HepG2 (cell line): ENCODE data around the gene PPP1R9A. TPM values are rescaled to one million over a fixed set of nuclear protein-coding genes. Genes with fewer than 3 reads are reported as not detected.

Source experiments
- ATAC-seq: fragments of 200-7000 bp; cut with Tn5 transposase; 3 replicates; pipeline ENCODE4 v1.9.1; 2020; ENCODE audit warnings: mild to moderate bottlenecking, moderate library complexity
- BruUV-seq: library from RNA; stranded (reverse); fragments of 400-500 nt; replicated peaks from 2 replicates; lab custom pipeline; 2021; lab: Mats Ljungman, UMichigan
- CTCF ChIA-PET: fragments of 300-600 bp; formaldehyde crosslinking; extraction: SDS; loops from one replicate; lab custom pipeline; 2021; ENCODE audit warnings: low total read pairs, inconsistent platforms, low intra/inter-chr PET ratio; lab: Yijun Ruan, JAX
- POLR2A ChIA-PET: fragments of 350-600 bp; sonication (Branson Sonifier 250); formaldehyde crosslinking; loops from one replicate; lab custom pipeline; 2020; ENCODE audit warnings: antibody characterized with exemption, inconsistent platforms; lab: Yijun Ruan, JAX
- DNase-seq: peaks from one replicate; pipeline ENCODE4 v3.0.0-alpha.2; 2015; ENCODE audit warnings: low spot score
- FAIRE-seq: peaks from 3 replicates; lab custom pipeline; 2011; peaks lifted over from hg19 to GRCh38; lab: Jason Lieb, UNC
- H2AFZ ChIP-seq: one replicate; pipeline ENCODE4 v1.6.1; 2011; ENCODE audit warnings: low read length, inconsistent platforms
- H3K27ac ChIP-seq: fragments of 300-600 bp; 3 replicates; pipeline ENCODE4 v1.8.0; 2011; ENCODE audit warnings: mixed run types, mild to moderate bottlenecking, mixed read lengths, low read length, inconsistent platforms; ENCODE audit not compliant: insufficient read depth; ENCODE audit errors: extremely low read length
- H3K27me3 ChIP-seq, 2 experiments: fragments of 200-600 bp in 1 of 2; 2 replicates in 1 of 2; 3 replicates in 1 of 2; pipeline versions ENCODE4 v1.6.0 to v1.8.0; 2011; ENCODE audit warnings: low read length in 2 of 2, mild to moderate bottlenecking in 2 of 2, moderate library complexity in 2 of 2, inconsistent platforms in 1 of 2; ENCODE audit not compliant: insufficient read depth in 2 of 2, control insufficient read depth in 1 of 2
- H3K36me3 ChIP-seq, 2 experiments: fragments of 200-600 bp in 1 of 2; replicated peaks in 1 of 2; 2 replicates in 1 of 2; 3 replicates in 1 of 2; pipeline versions ENCODE4 v1.5.1 to v1.8.0; 2011; ENCODE audit warnings: low read length in 2 of 2, inconsistent platforms in 1 of 2; ENCODE audit not compliant: insufficient read depth in 2 of 2, control insufficient read depth in 1 of 2
- H3K4me1 ChIP-seq: 2 replicates; pipeline ENCODE4 v1.5.1; 2012; ENCODE audit warnings: low read length, inconsistent platforms; ENCODE audit not compliant: insufficient read depth
- H3K4me2 ChIP-seq: 2 replicates; pipeline ENCODE4 v1.6.0; 2011; ENCODE audit warnings: low read depth, low read length, inconsistent platforms
- H3K4me3 ChIP-seq, 3 experiments: fragments of 200-600 bp in 1 of 3; sonication (generic), shearing (Covaris generic) in 1 of 3; replicated peaks in 1 of 3; 2 replicates each; pipeline ENCODE4 v1.5.1; 2011 to 2016; ENCODE audit warnings: low read length in 3 of 3, inconsistent platforms in 2 of 3, low read depth in 2 of 3, mild to moderate bottlenecking in 2 of 3, control low read depth in 1 of 3, mixed read lengths in 1 of 3; ENCODE audit not compliant: insufficient read depth in 1 of 3
- H3K79me2 ChIP-seq: one replicate; pipeline ENCODE4 v1.6.1; 2011; ENCODE audit warnings: low read length, inconsistent platforms; ENCODE audit not compliant: insufficient read depth
- H3K9ac ChIP-seq: 2 replicates; pipeline ENCODE4 v1.6.0; 2011; ENCODE audit warnings: mild to moderate bottlenecking, low read depth, low read length, inconsistent platforms; ENCODE audit not compliant: insufficient read depth
- H3K9me3 ChIP-seq: 2 replicates; pipeline ENCODE4 v1.5.1; 2012; ENCODE audit warnings: mild to moderate bottlenecking, low read length
- H4K20me1 ChIP-seq: 2 replicates; pipeline ENCODE4 v1.6.0; 2011; ENCODE audit warnings: inconsistent platforms, mild to moderate bottlenecking, low read length, moderate library complexity; ENCODE audit not compliant: insufficient read depth
- AGO2 ChIP-seq: fragments of 200-400 bp; formaldehyde crosslinking; optimal IDR thresholded peaks from 2 replicates; pipeline ENCODE3; 2017; ENCODE audit warnings: mild to moderate bottlenecking, low read depth, low read length, moderate library complexity
- IKZF4 ChIP-seq: sonication (generic); formaldehyde crosslinking; IDR thresholded peaks from 2 replicates; pipeline ENCODE4 v1.5.1; 2020; ENCODE audit warnings: borderline replicate concordance, mild to moderate bottlenecking, low read depth, missing genetic modification reagents; ENCODE audit errors: not compliant biosample characterization
- RBFOX2 ChIP-seq: fragments of 200-400 bp; formaldehyde crosslinking; IDR thresholded peaks from 2 replicates; pipeline ENCODE4 v1.6.1; 2017; ENCODE audit warnings: low read depth, mild to moderate bottlenecking, low read length
- ZC3H4 ChIP-seq: sonication (generic); formaldehyde crosslinking; IDR thresholded peaks from 2 replicates; pipeline ENCODE4 v1.4.0; 2020; ENCODE audit warnings: missing genetic modification reagents, borderline replicate concordance
- ZNF558 ChIP-seq: sonication (generic); formaldehyde crosslinking; IDR thresholded peaks from 2 replicates; pipeline ENCODE4 v1.9.0; 2022; ENCODE audit warnings: mild to moderate bottlenecking, missing genetic modification reagents, borderline replicate concordance
- ZNF768 ChIP-seq: sonication (generic); formaldehyde crosslinking; IDR thresholded peaks from 2 replicates; pipeline ENCODE4 v1.4.0; 2020; ENCODE audit warnings: missing genetic modification reagents
- ZNF883 ChIP-seq: sonication (generic); formaldehyde crosslinking; IDR thresholded peaks from 2 replicates; pipeline ENCODE4 v1.5.1; 2020; ENCODE audit warnings: mild to moderate bottlenecking, missing genetic modification reagents; ENCODE audit errors: not compliant biosample characterization
- WGBS: methylation state at CpG from one replicate; pipeline ENCODE4 v1.1.6; 2017; ENCODE audit warnings: low lambda C conversion rate; 5-methylcytosine and 5-hydroxymethylcytosine counted together
- in situ Hi-C: cut with HindIII; loops from 2 replicates; pipeline ENCODE4 v1.10.0; 2017; ENCODE audit warnings: low pct_unique_long_range_greater_than_20kb; ENCODE audit not compliant: extremely low pct_ligation_motif_present
- intact Hi-C: fragments of 100-400 bp; cut with micrococcal nuclease; formaldehyde crosslinking; loops from one replicate; pipeline ENCODE4 v1.10.0; 2022; ENCODE audit not compliant: unreplicated experiment
- polyA plus RNA-seq, 8 experiments: library from polyadenylated mRNA; depleted of rRNA in 3 of 8; stranded (reverse) in 7 of 8; unstranded in 1 of 8; fragments of >200 nt; fragmentation: Illumina TruSeq in 4 of 8; extraction: Trizol in 4 of 8; gene quantifications; 2 replicates each; pipeline versions ENCODE4 v1.2.1 to v1.2.3, GENCODE V29; 2011 to 2016; ENCODE audit warnings: low read depth in 4 of 8, missing spikeins in 1 of 8, mixed read lengths in 1 of 8; ENCODE audit not compliant: insufficient read depth in 1 of 8
- total RNA-seq, 5 experiments: library from RNA; depleted of rRNA; stranded (reverse); fragments of >200 nt; fragmentation: Illumina TruSeq; extraction: Trizol; gene quantifications; 2 replicates each; pipeline ENCODE4 v1.2.3, GENCODE V29; 2016; ENCODE audit warnings: low read depth in 1 of 5
- TF ChIP-seq, protein P1 (sequence below): sonication (generic); formaldehyde crosslinking; conservative IDR thresholded peaks from 2 replicates; pipeline ENCODE4 v1.8.0; 2022; ENCODE audit warnings: low read depth, missing genetic modification reagents
- TF ChIP-seq, protein P2 (sequence below): sonication (generic); formaldehyde crosslinking; IDR thresholded peaks from 2 replicates; pipeline ENCODE4 v1.5.0; 2020; ENCODE audit warnings: missing genetic modification reagents
- TF ChIP-seq, protein P3 (sequence below): sonication (generic); formaldehyde crosslinking; IDR thresholded peaks from 2 replicates; pipeline ENCODE4 v1.8.0; 2022; ENCODE audit warnings: missing genetic modification reagents, mild to moderate bottlenecking, inconsistent platforms, borderline replicate concordance

PPP1R9A gene
- total and polyA plus RNA-seq, 2 of the 13 experiments (the other 11 are each of a cell fraction or from before 2014, with no cell fraction given), result 11.4 to 31.9 TPM

- peak; percentile 42 for ATAC-seq
- H3K9me3 ChIP-seq, result no peaks in the 10 kb centered on the region
- POLR2A ChIA-PET, result interaction anchor here (0.7 to 1.0 kb wide), 5 partner anchors 62 to 468 kb away, joined by 3 to 6 read pairs (median 3); no protein-coding TSS in a partner anchor
- in situ Hi-C loops, result no loop called here
- peak; percentile 12 for DNase-seq
- H3K4me3 ChIP-seq, result peak overlapping the region; percentile 66 to 88 (median 81)
- intact Hi-C loops, result loop anchor here (2.0 to 10.0 kb wide), 8 partner anchors 65 to 461 kb away; partner anchors contain the start of gene SGCE
- no peaks in the 10 kb centered on the region; the same call in 1 of the 2 replicates for H4K20me1 ChIP-seq
- H3K79me2 ChIP-seq, result peaks cover 43% of the 10 kb centered on the region
- H3K27me3 ChIP-seq, result no peaks in the 10 kb centered on the region; a peak in 1 of 5 replicates
- H3K9ac ChIP-seq, result peak overlapping the region; percentile 91
- peak overlapping the region; percentile 81 for H3K27ac ChIP-seq
- no peak for FAIRE-seq
- H2AFZ ChIP-seq, result no peak overlapping the region
- BruUV-seq, result no TSS peak
- CTCF ChIA-PET, result no interaction called here
- H3K36me3 ChIP-seq, result peaks cover 0 to 1% of the 10 kb centered on the region in 2 experiments; a peak in 2 of 5 replicates
- under 1% methylated on average over 20 of the region's 65 CpGs for WGBS
- H3K4me2 ChIP-seq, result peak overlapping the region; percentile 96
- H3K4me1 ChIP-seq, result peaks cover 54% of the 10 kb centered on the region
- TF ChIP-seq AGO2 (peak; percentile 43), IKZF4 (no peak), ZNF768 (CRISPR knock-in tag) (peak; percentile 5; the same call in 1 of the 2 replicates), RBFOX2 (peak; percentile 55), ZNF558 (CRISPR knock-in tag) (0 out of 2 replicates have a peak, but pooled peaks have one; percentile 3), ZC3H4 (CRISPR knock-in tag) (0 out of 2 replicates have a peak, but pooled peaks have one; percentile 9), ZNF883 (CRISPR knock-in tag) (no peak)
- TF ChIP-seq, protein P1, sequence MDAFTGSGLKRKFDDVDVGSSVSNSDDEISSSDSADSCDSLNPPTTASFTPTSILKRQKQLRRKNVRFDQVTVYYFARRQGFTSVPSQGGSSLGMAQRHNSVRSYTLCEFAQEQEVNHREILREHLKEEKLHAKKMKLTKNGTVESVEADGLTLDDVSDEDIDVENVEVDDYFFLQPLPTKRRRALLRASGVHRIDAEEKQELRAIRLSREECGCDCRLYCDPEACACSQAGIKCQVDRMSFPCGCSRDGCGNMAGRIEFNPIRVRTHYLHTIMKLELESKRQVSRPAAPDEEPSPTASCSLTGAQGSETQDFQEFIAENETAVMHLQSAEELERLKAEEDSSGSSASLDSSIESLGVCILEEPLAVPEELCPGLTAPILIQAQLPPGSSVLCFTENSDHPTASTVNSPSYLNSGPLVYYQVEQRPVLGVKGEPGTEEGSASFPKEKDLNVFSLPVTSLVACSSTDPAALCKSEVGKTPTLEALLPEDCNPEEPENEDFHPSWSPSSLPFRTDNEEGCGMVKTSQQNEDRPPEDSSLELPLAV (CRISPR knock-in tag), result 0 out of 2 replicates have a peak, but pooled peaks have one; percentile 31
- TF ChIP-seq, protein P2, sequence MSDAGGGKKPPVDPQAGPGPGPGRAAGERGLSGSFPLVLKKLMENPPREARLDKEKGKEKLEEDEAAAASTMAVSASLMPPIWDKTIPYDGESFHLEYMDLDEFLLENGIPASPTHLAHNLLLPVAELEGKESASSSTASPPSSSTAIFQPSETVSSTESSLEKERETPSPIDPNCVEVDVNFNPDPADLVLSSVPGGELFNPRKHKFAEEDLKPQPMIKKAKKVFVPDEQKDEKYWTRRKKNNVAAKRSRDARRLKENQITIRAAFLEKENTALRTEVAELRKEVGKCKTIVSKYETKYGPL (CRISPR knock-in tag), result 0 out of 2 replicates have a peak, but pooled peaks have one; percentile 24
- TF ChIP-seq, protein P3, sequence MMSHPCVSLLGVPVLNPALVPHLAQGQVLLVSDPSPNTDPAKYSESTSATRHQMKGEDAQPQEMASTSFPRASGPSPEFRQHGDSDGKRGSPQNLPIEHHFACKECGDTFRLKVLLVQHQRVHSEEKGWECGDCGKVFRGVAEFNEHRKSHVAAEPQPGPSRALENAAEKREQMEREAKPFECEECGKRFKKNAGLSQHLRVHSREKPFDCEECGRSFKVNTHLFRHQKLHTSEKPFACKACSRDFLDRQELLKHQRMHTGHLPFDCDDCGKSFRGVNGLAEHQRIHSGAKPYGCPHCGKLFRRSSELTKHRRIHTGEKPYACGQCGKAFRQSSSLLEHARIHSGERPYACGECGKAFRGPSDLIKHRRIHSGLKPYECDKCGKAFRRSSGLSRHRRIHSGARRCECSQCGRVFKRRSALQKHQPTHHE (CRISPR knock-in tag), result 0 out of 2 replicates have a peak, but pooled peaks have one; percentile 2
Measured at GRCh38 chr7:94907811-94908322, 473 bp downstream of the PPP1R9A start.
